HG02642 (cell line): ENCODE measurements around the gene ACLY.

Experiments
- ATAC-seq: cut with Tn5 transposase; IDR thresholded peaks from one replicate; pipeline ENCODE4 v1.9.1; 2021; ENCODE audit warnings: mild to moderate bottlenecking; ENCODE audit not compliant: unreplicated experiment, poor library complexity

ACLY gene

DNA sequence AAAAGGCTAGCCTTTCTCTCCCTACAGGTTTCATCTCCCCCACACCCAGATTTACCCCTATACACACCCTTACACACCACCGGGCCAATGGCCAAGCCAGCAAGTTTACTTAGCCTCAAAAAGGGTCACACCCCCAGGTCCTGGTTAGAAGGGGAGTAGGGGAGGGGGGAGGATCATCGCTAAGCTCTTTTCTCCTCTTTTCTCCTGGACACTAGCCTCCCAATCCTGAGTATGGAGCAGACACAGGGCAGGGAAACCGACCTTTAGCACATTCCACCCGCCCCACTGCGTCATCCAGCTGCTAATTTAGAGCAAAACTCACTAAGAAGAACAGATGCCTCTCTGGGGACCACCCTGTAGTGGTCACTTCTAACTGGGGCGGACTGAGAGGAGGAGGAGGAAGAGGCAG is 4.4 kb downstream of the ACLY start:
- ATAC-seq: no peak

DNA sequence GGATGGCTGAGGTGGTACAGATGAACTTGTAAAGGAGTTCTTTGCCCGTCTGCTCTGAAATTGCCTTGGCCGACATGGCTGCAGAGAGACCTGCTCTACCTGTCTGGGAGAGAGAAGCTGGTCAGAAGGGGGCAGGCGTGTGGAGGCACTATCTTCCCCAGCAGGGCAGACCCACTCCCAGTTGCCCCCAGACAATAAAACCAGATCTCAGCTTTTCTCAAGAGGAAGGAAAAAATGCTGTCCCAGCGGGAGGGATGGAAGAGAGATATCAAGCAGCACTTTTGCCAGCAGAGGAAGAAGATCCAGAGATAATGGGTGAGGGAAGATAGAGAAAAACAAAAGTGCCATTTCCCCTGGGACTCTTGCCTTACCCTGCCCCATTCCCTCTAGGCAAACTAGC is 5.0 kb downstream of the ACLY start:
- ATAC-seq: no peak

DNA sequence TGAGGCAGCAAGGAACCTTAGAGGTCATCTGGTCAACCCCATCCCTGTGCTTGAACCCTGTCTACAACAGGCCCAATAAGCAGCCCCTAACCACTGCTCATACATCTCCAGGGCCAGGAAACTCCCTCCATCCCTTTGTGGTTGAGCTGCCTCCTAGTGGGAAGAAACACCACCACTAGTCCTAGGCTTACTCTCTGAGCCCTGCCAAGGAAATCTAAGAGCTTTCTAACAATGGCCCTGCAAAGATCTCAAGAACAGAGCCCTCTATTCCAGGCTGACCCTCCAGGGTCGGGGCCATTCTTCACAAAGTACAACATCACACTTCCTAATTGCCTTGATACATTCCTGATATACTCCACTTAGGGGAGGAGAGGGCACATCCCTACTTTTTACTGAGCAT is 5.8 kb downstream of the ACLY start:
- ATAC-seq: no peak

DNA sequence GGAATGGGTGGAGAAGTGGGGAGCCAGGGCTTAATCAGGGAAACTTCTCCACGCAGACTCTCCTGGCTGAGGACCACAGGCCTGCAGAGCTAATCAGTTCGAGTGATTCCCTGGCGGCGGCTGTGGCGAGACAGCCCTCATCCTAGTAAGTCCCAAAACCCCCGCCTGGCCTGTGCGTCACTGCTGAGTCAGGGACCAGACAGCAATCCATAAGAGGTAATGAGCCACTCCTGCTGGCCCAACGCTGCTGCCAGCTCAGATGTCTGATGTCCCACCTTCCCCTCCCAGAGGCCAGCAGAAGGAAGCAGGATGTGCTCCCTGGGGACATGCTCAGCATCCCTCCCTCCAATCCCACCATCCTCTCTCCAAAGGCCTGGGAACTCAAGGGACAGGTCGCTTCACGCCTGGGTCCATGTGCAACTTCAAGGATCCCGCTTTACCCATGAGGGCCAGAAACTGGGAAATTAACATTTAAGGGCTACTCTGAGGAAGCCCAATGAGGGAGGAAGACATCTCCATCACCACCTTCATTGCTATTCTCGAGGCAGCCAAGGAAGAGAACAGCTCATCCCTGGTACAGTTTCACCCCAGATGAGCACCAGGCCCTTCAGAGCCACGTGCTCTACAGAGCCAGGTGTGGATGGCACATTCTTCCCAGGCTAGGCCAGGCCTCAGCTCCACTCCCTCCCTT is 7.9 kb downstream of the ACLY start:
- no peak for ATAC-seq

DNA sequence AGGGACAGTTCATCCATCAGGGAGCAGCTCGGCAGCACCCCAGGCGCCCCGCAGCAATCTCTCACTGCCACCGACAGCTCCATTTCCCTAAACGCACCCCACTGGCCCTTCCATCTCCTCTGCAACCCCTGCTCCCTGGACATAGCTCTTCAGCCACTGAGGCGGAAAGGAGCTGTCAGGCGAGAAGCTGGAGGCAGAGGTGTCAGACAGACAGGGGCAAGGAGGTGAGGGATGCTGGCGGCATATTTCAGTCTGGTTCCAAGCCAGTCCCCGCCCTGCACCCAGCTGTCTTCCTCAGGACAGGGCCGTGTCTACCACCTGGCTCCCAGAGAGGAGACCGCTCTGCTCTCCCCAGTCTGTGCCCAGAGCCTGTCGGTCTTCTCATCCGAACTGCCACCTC is 9.7 kb downstream of the ACLY start:
- ATAC-seq: no peak

DNA sequence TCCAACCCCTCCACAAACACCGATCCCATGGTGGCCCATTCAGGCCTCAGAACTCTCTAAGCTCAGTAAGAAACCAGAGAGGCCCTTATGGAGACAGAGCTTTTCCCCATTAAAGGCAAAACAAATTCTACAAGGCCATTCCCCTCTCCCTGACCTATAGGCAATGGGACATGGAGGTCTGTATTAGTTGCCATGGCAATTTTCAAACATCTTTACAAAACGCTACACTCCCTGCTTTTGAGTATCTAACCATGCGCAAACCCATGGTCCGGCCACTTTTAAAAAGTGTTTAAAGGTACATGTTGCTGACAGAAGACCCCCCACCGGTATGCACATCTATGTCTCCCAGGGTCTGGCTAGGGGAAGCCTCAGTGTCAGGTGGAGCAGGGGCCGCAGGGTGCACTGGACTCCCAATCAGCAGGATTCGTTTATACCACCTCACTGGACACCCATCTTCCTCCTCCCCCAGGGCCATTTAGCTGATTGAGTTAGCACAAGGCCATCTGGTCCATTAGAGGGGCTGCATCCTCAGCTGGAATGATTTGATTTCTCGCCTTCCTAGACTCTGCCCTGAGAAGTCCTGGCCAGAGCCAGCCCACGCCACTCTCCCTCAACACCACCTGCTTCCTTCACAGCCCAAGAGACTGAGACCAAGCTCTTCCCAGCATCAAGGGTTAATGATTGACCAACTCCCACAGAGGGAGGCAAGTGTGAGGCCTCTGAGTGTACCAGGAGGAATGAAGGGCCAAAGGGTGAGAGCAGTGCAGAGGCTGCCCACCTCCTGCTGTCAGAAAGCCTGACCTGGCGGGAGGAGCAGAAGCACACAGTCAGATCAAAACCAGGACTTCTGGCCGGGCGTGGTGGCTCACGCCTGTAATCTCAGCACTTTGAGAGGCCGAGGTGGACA is 10.9 kb downstream of the ACLY start:
- no peak for ATAC-seq

DNA sequence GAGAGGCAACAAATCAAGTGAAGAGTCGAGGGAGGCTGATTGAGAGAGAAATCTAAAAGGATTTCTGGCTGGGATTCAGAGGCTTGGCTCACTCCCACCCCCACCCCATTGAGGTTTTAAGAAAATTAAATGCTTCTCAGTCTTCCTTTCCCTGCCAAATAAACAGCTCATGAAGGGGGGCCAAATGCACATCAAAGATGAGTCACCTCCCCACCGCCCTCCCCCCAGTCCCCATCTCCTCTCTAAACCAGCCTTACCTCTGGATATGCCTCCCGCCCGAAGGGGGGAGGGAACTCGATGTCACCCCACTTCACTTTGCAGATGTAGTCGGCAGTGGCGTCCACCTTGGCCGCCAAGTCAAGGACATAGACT is 11.6 kb downstream of the ACLY start:
- no peak for ATAC-seq

DNA sequence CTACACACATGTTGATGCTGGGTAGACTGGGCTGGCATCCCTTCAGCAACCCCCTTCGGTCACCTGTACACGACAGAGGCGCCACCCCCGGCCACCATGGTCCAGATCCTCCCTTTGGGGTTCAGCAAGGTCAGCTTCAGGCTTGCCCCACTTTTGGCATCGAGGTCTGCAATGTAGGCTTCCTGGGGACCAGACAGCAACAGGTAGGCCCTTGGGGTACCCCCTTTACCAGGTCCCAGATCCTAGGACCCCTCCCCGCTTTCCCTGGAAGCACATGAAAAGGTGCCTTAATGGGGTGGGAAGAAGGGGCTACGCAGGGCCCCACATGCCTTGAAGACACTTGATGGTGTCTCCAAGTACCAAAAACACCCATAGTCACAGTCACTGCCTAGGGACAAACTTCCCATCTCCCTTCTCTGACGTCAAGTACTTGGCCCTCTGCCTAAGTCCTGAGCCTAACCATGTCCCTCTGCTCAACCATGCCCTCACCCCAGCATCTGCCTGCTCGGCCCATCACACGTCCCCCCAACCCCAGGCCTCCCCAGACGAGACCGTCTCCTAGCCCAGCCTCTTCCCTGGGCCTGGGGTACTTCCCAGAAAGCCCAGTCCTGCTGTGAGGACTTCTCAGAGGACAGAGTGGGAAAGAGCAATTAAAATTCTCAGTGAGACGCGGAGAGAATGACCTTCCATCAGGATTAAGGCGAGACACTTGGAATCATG is 12.1 kb downstream of the ACLY start:
- no peak for ATAC-seq

DNA sequence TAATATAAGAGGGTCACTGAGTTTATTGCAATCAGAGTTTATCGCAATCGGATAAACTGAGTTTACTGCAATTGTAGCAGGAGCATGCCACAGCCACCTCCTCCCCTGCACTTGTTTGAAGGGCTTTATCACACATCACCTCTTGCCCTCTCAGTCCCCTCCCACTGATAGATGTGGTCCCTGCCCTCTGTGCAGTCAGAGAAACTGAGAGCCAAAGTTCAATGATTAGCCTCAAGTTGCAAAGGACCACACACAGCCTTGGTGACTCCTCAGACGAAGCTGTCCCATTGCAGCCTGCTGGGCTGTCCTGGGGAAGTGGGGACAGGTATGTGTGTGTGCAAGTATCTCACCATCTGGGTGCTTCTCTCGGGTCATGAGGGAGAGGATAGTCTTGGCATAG is 13.6 kb downstream of the ACLY start:
- no peak for ATAC-seq

DNA sequence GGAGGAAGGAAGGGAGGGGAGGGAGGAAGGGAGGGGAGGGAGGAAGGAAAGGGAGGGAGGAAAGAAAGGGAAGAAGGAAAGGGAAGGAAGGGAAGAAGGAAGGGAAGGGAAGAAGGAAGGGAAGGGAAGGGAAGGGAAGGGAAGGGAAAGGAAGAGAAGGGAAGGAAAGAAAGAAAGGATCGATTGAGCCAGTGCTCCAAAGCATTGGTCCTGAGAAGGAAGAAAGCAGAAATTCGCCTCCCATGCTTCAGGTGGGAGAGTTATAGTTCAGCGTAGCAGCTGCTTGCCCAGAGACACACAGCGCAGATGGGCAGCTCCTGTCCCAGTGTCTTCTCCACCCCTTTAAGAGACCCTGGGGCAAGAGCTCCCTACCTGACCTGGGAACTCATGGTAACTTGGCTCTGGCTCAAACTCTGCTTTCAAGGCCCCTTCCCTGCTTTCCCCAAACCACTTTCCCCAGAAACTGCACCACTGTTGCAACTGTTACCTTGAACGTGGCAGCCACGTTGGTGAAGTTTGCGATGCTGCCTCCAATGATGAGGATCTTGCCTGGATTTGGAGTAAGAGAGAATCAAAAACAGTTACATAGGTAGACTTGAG is 14.4 kb downstream of the ACLY start:
- no peak for ATAC-seq

DNA sequence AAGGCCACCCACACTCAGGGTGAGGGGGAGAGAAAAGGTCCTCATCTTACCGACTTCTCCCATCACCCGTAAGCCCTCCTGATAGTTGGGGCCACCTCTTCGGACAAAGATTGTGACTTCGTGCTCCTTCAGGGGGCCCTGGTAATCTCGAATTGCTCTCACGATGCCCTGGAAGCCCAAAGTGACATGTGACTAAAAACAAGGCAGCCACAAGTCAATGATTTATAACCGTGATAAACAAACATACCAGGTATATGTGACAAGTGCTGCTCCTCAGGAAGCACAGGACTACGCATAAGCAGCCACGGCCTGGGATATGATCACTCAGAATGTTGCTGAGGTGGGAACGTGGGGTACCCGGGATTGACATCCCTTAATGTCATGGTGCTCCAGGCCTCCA is 17.1 kb downstream of the ACLY start:
- ATAC-seq: no peak

DNA sequence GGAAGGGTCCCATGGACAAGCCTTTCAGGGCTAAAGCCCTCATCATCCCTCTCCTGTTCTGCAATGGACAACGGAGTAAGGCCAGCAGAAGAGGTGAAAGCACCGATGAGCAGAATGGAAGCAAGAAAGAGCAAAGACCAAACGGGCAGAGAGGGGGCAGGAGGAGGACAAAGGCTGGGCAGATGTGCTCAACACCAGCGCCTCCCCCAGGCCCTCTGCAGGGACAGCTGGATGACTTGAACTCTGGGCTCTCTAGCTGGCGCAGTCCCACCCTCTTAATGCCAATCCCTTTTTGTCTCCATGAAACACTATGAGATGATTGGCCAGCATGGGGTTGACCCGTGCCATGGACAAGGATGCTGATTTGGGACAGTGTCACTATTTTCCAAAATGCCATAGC is 22.0 kb downstream of the ACLY start:
- no peak for ATAC-seq

DNA sequence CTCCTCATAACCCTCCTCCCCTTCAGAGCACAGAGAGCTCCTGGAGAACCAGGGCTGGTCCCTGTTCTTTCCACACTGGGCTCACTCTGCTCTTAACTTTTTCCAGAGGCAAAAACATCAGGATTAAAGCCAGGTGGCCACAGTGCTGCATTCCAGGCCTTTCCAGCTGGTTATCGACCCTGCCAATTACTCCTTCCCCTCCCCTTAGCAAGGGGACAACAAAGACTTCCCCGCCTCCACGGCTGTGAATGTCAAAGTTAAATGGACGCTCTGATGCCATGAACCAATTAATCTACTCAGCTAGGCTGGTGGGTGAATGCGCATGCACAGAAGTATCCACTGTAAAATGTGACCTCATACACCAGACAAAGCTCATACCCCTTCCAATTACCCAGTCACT is 23.1 kb downstream of the ACLY start:
- ATAC-seq: no peak

DNA sequence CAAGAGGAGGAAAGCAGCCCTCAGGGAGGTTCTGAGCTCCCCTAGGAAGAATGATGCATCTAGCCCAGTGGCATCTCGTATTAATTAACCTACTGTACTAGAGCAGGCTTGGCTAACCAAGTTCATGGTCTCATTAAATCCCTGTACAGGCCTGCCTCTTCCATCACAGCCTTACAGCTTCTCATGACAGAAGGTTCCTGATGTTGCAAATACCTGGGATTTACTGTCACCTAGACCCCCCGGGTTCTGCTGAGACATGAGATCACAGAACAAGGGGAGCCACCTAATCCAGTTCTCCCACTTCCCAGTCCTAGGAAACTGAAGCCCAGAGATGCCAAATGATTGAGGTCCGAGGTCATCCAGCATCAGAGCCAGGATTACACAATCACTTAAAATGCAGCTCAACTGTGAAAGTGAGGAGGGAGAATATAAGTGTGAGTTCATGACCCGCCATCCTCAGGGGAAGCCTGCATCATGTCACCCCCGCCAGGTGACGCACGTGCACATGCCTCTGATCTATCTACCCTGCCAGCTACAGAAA is 23.9 kb downstream of the ACLY start:
- ATAC-seq: no peak

DNA sequence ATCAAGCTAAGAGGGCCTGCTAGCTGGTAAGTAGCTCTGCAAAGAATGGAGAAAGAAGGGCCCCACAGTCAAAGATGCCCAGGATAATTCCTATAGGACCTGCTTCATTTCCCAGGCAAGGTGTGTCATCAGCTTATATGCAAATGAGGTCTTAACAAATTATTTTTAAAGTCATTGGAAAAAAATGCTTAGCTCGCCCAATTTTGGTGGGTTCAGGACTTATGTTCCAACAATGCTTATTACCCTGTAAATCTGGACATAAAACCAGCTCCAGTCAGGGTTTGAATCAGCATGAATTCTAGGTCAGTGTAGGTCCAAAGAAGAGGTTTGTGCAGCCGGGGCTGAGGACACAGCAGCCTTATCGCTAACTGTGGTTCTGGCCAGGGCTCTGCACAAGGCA is 25.4 kb downstream of the ACLY start:
- ATAC-seq: no peak

DNA sequence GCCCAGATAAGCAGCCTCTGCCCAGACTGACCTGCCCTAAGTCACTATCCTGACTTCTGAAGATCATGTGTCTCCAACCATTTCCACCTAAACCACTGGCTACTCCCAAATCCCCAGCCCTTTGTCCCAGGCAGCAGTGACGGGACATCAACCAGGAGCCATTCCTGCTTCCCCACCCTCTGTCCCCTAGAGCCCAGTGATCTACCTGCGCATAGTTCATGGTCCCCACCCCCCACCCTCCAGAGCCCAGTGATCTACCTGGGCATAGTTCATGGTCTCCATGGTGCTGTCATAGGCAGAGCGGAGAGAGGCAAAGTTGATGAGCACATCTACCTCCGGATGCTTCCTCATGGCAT is 26.8 kb downstream of the ACLY start:
- ATAC-seq: no peak

DNA sequence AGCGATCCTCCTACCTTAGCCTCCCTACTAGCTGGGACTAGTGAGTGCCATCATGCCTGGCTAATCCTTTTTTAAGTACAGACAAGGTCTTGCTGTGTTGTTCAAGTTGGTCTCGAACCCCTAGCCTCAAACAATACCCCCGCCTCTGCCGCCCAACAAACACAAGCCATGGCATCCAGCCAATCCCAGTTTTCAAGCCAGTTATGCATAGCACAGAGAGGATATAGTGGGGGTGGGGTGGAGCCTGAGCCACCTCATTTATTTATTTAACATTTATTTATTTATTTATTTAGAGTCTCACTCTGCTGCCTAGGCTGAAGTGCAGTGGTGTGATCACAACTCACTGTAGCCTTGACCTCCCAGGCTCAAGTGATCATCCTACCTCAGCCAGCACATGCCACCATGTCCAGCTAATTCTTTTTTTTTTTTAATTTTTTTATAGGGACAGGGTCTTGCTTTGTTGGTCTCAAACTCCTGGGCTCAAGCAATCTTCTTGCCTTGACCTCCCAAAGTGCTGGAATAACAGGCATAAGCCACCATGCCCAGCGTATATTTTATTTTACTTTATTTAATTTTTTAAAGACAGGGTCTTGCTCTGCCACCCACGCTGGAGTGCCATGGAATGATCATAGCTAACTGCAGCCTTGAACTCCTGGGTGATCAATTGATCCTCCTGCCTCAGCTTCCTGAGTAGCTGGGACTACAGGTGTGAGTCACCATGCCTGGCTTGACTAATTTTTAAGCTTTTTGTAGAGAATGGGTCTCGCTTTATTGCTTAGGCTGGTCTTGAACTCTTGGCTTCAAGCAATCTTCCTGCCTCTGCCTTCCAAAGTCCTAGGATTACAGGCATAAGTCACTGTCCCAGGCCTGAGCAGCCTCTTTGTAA is 27.4 kb downstream of the ACLY start:
- ATAC-seq: no peak

DNA sequence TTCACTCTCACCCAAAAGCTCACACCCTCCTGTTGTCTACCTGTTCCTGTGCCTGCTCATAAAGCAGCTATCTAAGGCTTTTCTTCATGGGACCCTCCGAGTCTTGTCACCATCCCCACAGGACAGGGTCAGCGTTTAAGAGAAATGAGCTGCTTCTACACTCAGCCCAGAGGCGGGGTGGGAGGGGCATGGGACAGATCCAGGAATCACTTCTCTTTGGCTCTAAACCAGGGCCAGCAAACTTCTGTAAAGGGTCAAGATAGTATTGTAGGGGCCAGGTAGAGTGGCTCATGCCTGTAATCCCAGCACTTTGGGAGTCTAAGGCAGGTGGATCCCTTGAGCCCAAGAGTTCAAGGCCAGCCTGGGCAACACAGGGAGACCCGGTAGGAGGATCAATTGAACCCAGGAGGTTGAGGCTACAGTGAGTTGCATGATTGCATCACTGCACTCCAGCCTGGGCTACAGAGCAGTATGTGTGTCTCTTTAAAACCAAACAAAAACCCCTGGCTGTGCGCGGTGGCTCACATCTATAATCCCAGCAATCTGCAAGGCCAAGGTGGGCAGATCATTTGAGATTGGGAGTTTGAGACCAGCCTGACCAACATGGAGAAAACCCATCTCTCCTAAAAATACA is 30.3 kb downstream of the ACLY start:
- no peak for ATAC-seq

DNA sequence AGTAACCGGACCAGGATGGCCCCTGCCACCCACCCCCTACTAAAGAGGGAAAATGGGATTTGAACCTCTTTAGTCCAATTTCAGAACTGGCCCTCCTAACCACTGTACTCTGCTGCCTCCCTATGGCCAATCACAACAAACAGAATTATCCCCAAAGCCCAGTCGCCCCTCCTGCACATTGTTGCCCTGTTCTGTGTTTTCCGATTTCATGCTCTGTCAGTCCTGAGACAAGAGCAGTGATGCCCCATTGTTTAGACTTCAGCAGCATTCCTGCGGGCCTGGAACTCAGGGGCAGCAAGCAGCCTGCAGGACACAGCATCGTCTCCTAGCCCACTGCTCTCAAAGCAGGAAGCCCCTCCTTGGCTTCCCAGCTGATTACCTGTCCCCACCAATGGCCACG is 33.0 kb downstream of the ACLY start:
- no peak for ATAC-seq
